HepG2 (cell line): ENCODE data around the gene MTRR. TPM values are rescaled to one million over a fixed set of nuclear protein-coding genes. Genes with fewer than 3 reads are reported as not detected.
A peak's percentile ranks its signal among the peaks of the same experiment; 100 is the strongest.

ENCODE experiments used
- AGO2 ChIP-seq: fragments of 200-400 bp; formaldehyde crosslinking; optimal IDR thresholded peaks from 2 replicates; pipeline ENCODE3; 2017; ENCODE audit warnings: mild to moderate bottlenecking, low read depth, low read length, moderate library complexity
- EHMT2 ChIP-seq: fragments of 200-600 bp; sonication (generic); IDR thresholded peaks from 2 replicates; pipeline ENCODE4 v1.7.0; 2017; ENCODE audit warnings: antibody characterized with exemption, low read depth, low read length, borderline replicate concordance
- FOXA3 ChIP-seq: IDR thresholded peaks from 2 replicates; pipeline ENCODE4 v1.6.1; 2016; ENCODE audit warnings: missing genetic modification reagents, missing compliant biosample characterization
- HCFC1 ChIP-seq: fragments of 150-350 bp; IDR thresholded peaks from 2 replicates; pipeline ENCODE4 v1.6.1; 2014; ENCODE audit warnings: low read depth, low read length
- HNRNPK ChIP-seq: fragments of 200-400 bp; formaldehyde crosslinking; IDR thresholded peaks from 2 replicates; pipeline ENCODE4 v1.6.1; 2018; ENCODE audit warnings: low read length, low read depth, moderate library complexity, mild to moderate bottlenecking; ENCODE audit not compliant: poor library complexity, severe bottlenecking
- STAT5B ChIP-seq: sonication (generic); formaldehyde crosslinking; IDR thresholded peaks from 2 replicates; pipeline ENCODE4 v1.4.0; 2020; ENCODE audit warnings: missing genetic modification reagents
- UBTF ChIP-seq: sonication (generic); formaldehyde crosslinking; IDR thresholded peaks from 2 replicates; pipeline ENCODE4 v1.4.0; 2020; ENCODE audit warnings: mild to moderate bottlenecking, missing genetic modification reagents
- ZNF234 ChIP-seq: sonication (generic); formaldehyde crosslinking; conservative IDR thresholded peaks from 2 replicates; pipeline ENCODE4 v1.5.1; 2020; ENCODE audit warnings: mild to moderate bottlenecking, missing genetic modification reagents
- ZNF407 ChIP-seq: sonication (generic); formaldehyde crosslinking; IDR thresholded peaks from one replicate; pipeline ENCODE4 v1.5.1; 2020; ENCODE audit warnings: mild to moderate bottlenecking, missing genetic modification reagents; ENCODE audit errors: not compliant biosample characterization
- ZNF598 ChIP-seq: sonication (generic); formaldehyde crosslinking; IDR thresholded peaks from 2 replicates; pipeline ENCODE4 v1.5.1; 2020; ENCODE audit warnings: mild to moderate bottlenecking, missing genetic modification reagents, borderline replicate concordance
- ZNF766 ChIP-seq: sonication (generic); formaldehyde crosslinking; IDR thresholded peaks from 2 replicates; pipeline ENCODE4 v1.5.0; 2020; ENCODE audit warnings: missing genetic modification reagents, borderline replicate concordance
- polyA plus RNA-seq, 8 experiments: library from polyadenylated mRNA; depleted of rRNA in 3 of 8; stranded (reverse) in 7 of 8; unstranded in 1 of 8; fragments of >200 nt; fragmentation: Illumina TruSeq in 4 of 8; extraction: Trizol in 4 of 8; gene quantifications; 2 replicates each; pipeline versions ENCODE4 v1.2.1 to v1.2.3, GENCODE V29; 2011 to 2016; ENCODE audit warnings: low read depth in 4 of 8, missing spikeins in 1 of 8, mixed read lengths in 1 of 8; ENCODE audit not compliant: insufficient read depth in 1 of 8
- total RNA-seq, 5 experiments: library from RNA; depleted of rRNA; stranded (reverse); fragments of >200 nt; fragmentation: Illumina TruSeq; extraction: Trizol; gene quantifications; 2 replicates each; pipeline ENCODE4 v1.2.3, GENCODE V29; 2016; ENCODE audit warnings: low read depth in 1 of 5
- TF ChIP-seq, protein P1 (sequence below): sonication (generic); formaldehyde crosslinking; IDR thresholded peaks from 2 replicates; pipeline ENCODE4 v1.4.0; 2020; ENCODE audit warnings: missing genetic modification reagents
- TF ChIP-seq, protein P2 (sequence below), 2 experiments: sonication (generic) in 1 of 2; formaldehyde crosslinking in 1 of 2; IDR thresholded peaks; 2 replicates each; pipeline versions ENCODE4 v1.4.0 to v1.6.1; 2018 to 2020; ENCODE audit warnings: missing genetic modification reagents in 2 of 2, borderline replicate concordance in 1 of 2, low read depth in 1 of 2, mild to moderate bottlenecking in 1 of 2, missing biosample characterization in 1 of 2

The MTRR gene
- total and polyA plus RNA-seq, 2 of the 13 experiments (the other 11 are each of a cell fraction or from before 2014, with no cell fraction given), result 39.2 to 59.2 TPM

GRCh38 chr5:7869474-7870136, 657 bp downstream of the MTRR start (continued):
- TF ChIP-seq ZNF407 (CRISPR knock-in tag) (peak; percentile 9), STAT5B (no peak), HNRNPK (no peak), HCFC1 (no peak), UBTF (peak; percentile 52; the same call in 1 of the 2 replicates), EHMT2 (no peak), AGO2 (peak; percentile 52), ZNF234 (CRISPR knock-in tag) (0 out of 2 replicates have a peak, but pooled peaks have one; percentile 8), ZNF766 (0 out of 2 replicates have a peak, but pooled peaks have one; percentile 46), ZNF598 (CRISPR knock-in tag) (0 out of 2 replicates have a peak, but pooled peaks have one; percentile 2), FOXA3 (CRISPR knock-in tag) (no peak)
- TF ChIP-seq, protein P1, sequence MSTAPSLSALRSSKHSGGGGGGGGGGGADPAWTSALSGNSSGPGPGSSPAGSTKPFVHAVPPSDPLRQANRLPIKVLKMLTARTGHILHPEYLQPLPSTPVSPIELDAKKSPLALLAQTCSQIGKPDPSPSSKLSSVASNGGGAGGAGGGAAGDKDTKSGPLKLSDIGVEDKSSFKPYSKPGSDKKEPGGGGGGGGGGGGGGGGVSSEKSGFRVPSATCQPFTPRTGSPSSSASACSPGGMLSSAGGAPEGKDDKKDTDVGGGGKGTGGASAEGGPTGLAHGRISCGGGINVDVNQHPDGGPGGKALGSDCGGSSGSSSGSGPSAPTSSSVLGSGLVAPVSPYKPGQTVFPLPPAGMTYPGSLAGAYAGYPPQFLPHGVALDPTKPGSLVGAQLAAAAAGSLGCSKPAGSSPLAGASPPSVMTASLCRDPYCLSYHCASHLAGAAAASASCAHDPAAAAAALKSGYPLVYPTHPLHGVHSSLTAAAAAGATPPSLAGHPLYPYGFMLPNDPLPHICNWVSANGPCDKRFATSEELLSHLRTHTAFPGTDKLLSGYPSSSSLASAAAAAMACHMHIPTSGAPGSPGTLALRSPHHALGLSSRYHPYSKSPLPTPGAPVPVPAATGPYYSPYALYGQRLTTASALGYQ (CRISPR knock-in tag), result peak; percentile 16; the same call in 1 of the 2 replicates
- TF ChIP-seq, protein P2, sequence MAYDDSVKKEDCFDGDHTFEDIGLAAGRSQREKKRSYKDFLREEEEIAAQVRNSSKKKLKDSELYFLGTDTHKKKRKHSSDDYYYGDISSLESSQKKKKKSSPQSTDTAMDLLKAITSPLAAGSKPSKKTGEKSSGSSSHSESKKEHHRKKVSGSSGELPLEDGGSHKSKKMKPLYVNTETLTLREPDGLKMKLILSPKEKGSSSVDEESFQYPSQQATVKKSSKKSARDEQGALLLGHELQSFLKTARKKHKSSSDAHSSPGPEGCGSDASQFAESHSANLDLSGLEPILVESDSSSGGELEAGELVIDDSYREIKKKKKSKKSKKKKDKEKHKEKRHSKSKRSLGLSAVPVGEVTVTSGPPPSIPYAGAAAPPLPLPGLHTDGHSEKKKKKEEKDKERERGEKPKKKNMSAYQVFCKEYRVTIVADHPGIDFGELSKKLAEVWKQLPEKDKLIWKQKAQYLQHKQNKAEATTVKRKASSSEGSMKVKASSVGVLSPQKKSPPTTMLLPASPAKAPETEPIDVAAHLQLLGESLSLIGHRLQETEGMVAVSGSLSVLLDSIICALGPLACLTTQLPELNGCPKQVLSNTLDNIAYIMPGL (CRISPR knock-in tag; IDR thresholded peaks at IDR 0.05; ENCODE audit: borderline replicate concordance in 1 of 2, low read depth in 1 of 2), result peak in 1 of 2 experiments; percentile 18; a peak in 1 of 4 replicates
